K562 (cell line): Measurements from ENCODE around the gene SLC39A7. TPM values are rescaled to one million over a fixed set of nuclear protein-coding genes. Genes with fewer than 3 reads are reported as not detected.

ENCODE experiments used
- ATAC-seq: fragments of 200-7000 bp; cut with Tn5 transposase; 3 replicates; pipeline ENCODE4 v1.9.1; 2020; ENCODE audit warnings: moderate library complexity
- BruUV-seq: library from RNA; stranded (reverse); fragments of 400-500 nt; replicated peaks from 2 replicates; lab custom pipeline; 2021; lab: Mats Ljungman, UMichigan
- CTCF ChIA-PET: fragments of 300-600 bp; formaldehyde crosslinking; extraction: SDS; loops from one replicate; lab custom pipeline; 2021; ENCODE audit warnings: low intra/inter-chr PET ratio; lab: Yijun Ruan, JAX
- POLR2A ChIA-PET: fragments of 300-600, 350-650 bp; sonication (Branson Sonifier 250); formaldehyde crosslinking; extraction: SDS; loops from one replicate; lab custom pipeline; 2021; ENCODE audit warnings: antibody characterized with exemption, inconsistent platforms; lab: Yijun Ruan, JAX
- DNase-seq, 4 experiments: peaks; one replicate each; pipeline versions ENCODE4 v3.0.0 to v3.0.0-alpha.2; 2011 to 2018; ENCODE audit warnings: low spot score in 3 of 4, mixed read lengths in 3 of 4; ENCODE audit errors: extremely low read depth in 1 of 4
- FAIRE-seq: peaks from 2 replicates; lab custom pipeline; 2011; peaks lifted over from hg19 to GRCh38; lab: Jason Lieb, UNC
- H2AFZ ChIP-seq: 2 replicates; pipeline ENCODE4 v1.6.0; 2011; ENCODE audit warnings: low read depth, low read length, control low read depth, inconsistent platforms
- H3K27ac ChIP-seq: fragments of 200-600 bp; 3 replicates; pipeline ENCODE4 v1.8.0; 2011; ENCODE audit warnings: low read depth, mild to moderate bottlenecking, control low read depth, inconsistent platforms, low read length, moderate library complexity, mixed read lengths; ENCODE audit errors: extremely low read depth
- H3K27me3 ChIP-seq, 2 experiments: fragments of 300-600 bp in 1 of 2; 2 replicates in 1 of 2; 3 replicates in 1 of 2; pipeline versions ENCODE4 v1.6.0 to v1.8.0; 2011; ENCODE audit warnings: inconsistent platforms in 2 of 2, low read length in 2 of 2, mild to moderate bottlenecking in 1 of 2, mixed read lengths in 1 of 2, moderate library complexity in 1 of 2; ENCODE audit not compliant: control insufficient read depth in 2 of 2, insufficient read depth in 2 of 2
- H3K36me3 ChIP-seq: fragments of 300-600 bp; 3 replicates; pipeline ENCODE4 v1.8.0; 2011; ENCODE audit warnings: mild to moderate bottlenecking, low read length, inconsistent platforms; ENCODE audit not compliant: control insufficient read depth, insufficient read depth
- H3K4me1 ChIP-seq, 2 experiments: fragments of 200-600 bp in 1 of 2; replicated peaks in 1 of 2; 2 replicates in 1 of 2; 3 replicates in 1 of 2; pipeline versions ENCODE4 v1.5.1 to v1.8.0; 2011; ENCODE audit warnings: inconsistent platforms in 2 of 2, low read length in 2 of 2, mild to moderate bottlenecking in 1 of 2, mixed read lengths in 1 of 2, moderate library complexity in 1 of 2; ENCODE audit not compliant: control insufficient read depth in 2 of 2, insufficient read depth in 2 of 2
- H3K4me2 ChIP-seq: 2 replicates; pipeline ENCODE4 v1.6.1; 2011; ENCODE audit warnings: low read length, control low read depth, inconsistent platforms, mixed read lengths; ENCODE audit not compliant: insufficient read depth
- H3K4me3 ChIP-seq: fragments of 200-600 bp; sonication (generic), shearing (Covaris generic); 2 replicates; pipeline ENCODE4 v1.5.1; 2016; ENCODE audit warnings: control low read depth, inconsistent platforms
- H3K79me2 ChIP-seq: fragments of 200-600 bp; 3 replicates; pipeline ENCODE4 v1.8.0; 2011; ENCODE audit warnings: low read length, inconsistent platforms; ENCODE audit not compliant: control insufficient read depth, insufficient read depth
- H3K9ac ChIP-seq, 2 experiments: 2 replicates each; pipeline versions ENCODE4 v1.6.0 to v1.6.1; 2011; ENCODE audit warnings: low read depth in 2 of 2, low read length in 2 of 2, control low read depth in 1 of 2, inconsistent platforms in 1 of 2, mild to moderate bottlenecking in 1 of 2, mixed read lengths in 1 of 2; ENCODE audit not compliant: insufficient read depth in 1 of 2
- H3K9me1 ChIP-seq: one replicate; pipeline ENCODE4 v1.6.0; 2011; ENCODE audit warnings: inconsistent platforms, mild to moderate bottlenecking, low read length, moderate library complexity; ENCODE audit not compliant: control insufficient read depth, insufficient read depth
- H3K9me3 ChIP-seq: replicated peaks from 2 replicates; pipeline ENCODE4 v1.5.1; 2011; ENCODE audit warnings: low read depth, low read length, inconsistent platforms; ENCODE audit not compliant: control insufficient read depth, insufficient read depth
- H4K20me1 ChIP-seq: replicated peaks from 2 replicates; pipeline ENCODE4 v1.6.1; 2011; ENCODE audit warnings: low read length, inconsistent platforms, mixed read lengths; ENCODE audit not compliant: control insufficient read depth, insufficient read depth
- BRD9 ChIP-seq: fragments of 450-650 bp; IDR thresholded peaks from 2 replicates; pipeline ENCODE4 v1.6.1; 2018; ENCODE audit warnings: low read depth; ENCODE audit not compliant: partially characterized antibody
- L3MBTL2 ChIP-seq: fragments of 450-650 bp; IDR thresholded peaks from 2 replicates; pipeline ENCODE4 v1.6.1; 2016; ENCODE audit warnings: mild to moderate bottlenecking, moderate library complexity
- MYC ChIP-seq, 2 experiments: fragments of 250-450 bp in 1 of 2; sonication (Bioruptor Pico) in 1 of 2; IDR thresholded peaks; 2 replicates each; pipeline versions ENCODE4 v1.5.1 to v1.6.1; 2012 to 2021; ENCODE audit warnings: low read depth in 2 of 2, borderline replicate concordance in 1 of 2, improper control_type of control experiment in 1 of 2, low read length in 1 of 2, mild to moderate bottlenecking in 1 of 2, moderate library complexity in 1 of 2
- PCBP1 ChIP-seq: fragments of 200-400 bp; formaldehyde crosslinking; IDR thresholded peaks from 2 replicates; pipeline ENCODE4 v1.6.1; 2018; ENCODE audit warnings: mild to moderate bottlenecking, low read depth, low read length; ENCODE audit not compliant: poor library complexity, severe bottlenecking
- SIN3B ChIP-seq: fragments of 450-650 bp; IDR thresholded peaks from 2 replicates; pipeline ENCODE4 v1.6.1; 2017; ENCODE audit warnings: low read depth, mild to moderate bottlenecking, moderate library complexity
- STAT5A ChIP-seq: IDR thresholded peaks from 2 replicates; pipeline ENCODE4 v1.6.1; 2012; ENCODE audit warnings: low read length, inconsistent platforms, borderline replicate concordance
- ZBED1 ChIP-seq: IDR thresholded peaks from 2 replicates; pipeline ENCODE4 v1.6.1; 2014
- WGBS: fragments of 100-300 bp; shearing (Covaris generic); methylation state at CpG from one replicate; pipeline ENCODE4 v1.1.6; 2016; ENCODE audit warnings: low coverage, mixed read lengths; ENCODE audit not compliant: insufficient coverage; ENCODE audit errors: missing lambda C conversion rate; 5-methylcytosine and 5-hydroxymethylcytosine counted together
- in situ Hi-C: fragments of 300-500 bp; cut with MboI; formaldehyde crosslinking; loops from 4 replicates; pipeline ENCODE4 v1.15.0; 2018; ENCODE audit warnings: inconsistent platforms, mixed read lengths
- intact Hi-C: fragments of 100-400 bp; cut with micrococcal nuclease; formaldehyde crosslinking; loops from 2 replicates; pipeline ENCODE4 v1.14.2; 2022
- polyA plus RNA-seq, 8 experiments: library from polyadenylated mRNA; depleted of rRNA in 4 of 8; stranded (reverse) in 5 of 8; unstranded in 3 of 8; fragments of >200 nt; fragmentation: Nextera tagmentation in 2 of 8; fragmentation: Illumina TruSeq in 1 of 8; extraction: Ambion mirVana in 2 of 8; extraction: Trizol in 1 of 8; gene quantifications; 2 replicates each; pipeline versions ENCODE4 v1.2.1 to v1.2.3, GENCODE V29; 2011 to 2014; ENCODE audit warnings: inconsistent platforms in 1 of 8, missing spikeins in 1 of 8
- total RNA-seq, 7 experiments: library from RNA; depleted of rRNA in 6 of 7; stranded (reverse); fragments of >200 nt in 6 of 7; fragmentation: Illumina TruSeq in 2 of 7; extraction: Trizol in 2 of 7; gene quantifications; 2 replicates each; pipeline versions ENCODE4 v1.2.1 to v1.2.3, GENCODE V29; 2011 to 2021; ENCODE audit warnings: low replicate concordance in 1 of 7
- TF ChIP-seq, protein P1 (sequence below), 3 experiments: fragments of 200-800 bp in 1 of 3; sonication (Bioruptor generic) in 1 of 3; sonication (generic) in 1 of 3; formaldehyde crosslinking in 1 of 3; IDR thresholded peaks; 2 replicates each; pipeline versions ENCODE4 v1.6.1 to v1.8.0; 2016 to 2022; ENCODE audit warnings: mild to moderate bottlenecking in 2 of 3, missing compliant biosample characterization in 2 of 3, missing genetic modification characterization in 2 of 3, missing genetic modification reagents in 1 of 3
- TF ChIP-seq, protein P2 (sequence below): IDR thresholded peaks from 2 replicates; pipeline ENCODE4 v1.6.1; 2011; ENCODE audit warnings: borderline replicate concordance, low read depth, mild to moderate bottlenecking, moderate library complexity, low read length; ENCODE audit not compliant: insufficient read depth, poor library complexity, severe bottlenecking
- TF ChIP-seq, protein P3 (sequence below), 2 experiments: IDR thresholded peaks; 2 replicates each; pipeline ENCODE4 v1.6.1; 2012; ENCODE audit warnings: improper control_type of control experiment in 2 of 2, low read depth in 2 of 2, low read length in 2 of 2, borderline replicate concordance in 1 of 2
- TF ChIP-seq, protein P4 (sequence below), 2 experiments: fragments of 450-650 bp; IDR thresholded peaks; 2 replicates each; pipeline ENCODE4 v1.6.1; 2016

SLC39A7 gene
- total and polyA plus RNA-seq, 9 of the 15 experiments (the other 6 are each of a cell fraction or from before 2014, with no cell fraction given): 21.7 to 169 (median 121) TPM

DNA sequence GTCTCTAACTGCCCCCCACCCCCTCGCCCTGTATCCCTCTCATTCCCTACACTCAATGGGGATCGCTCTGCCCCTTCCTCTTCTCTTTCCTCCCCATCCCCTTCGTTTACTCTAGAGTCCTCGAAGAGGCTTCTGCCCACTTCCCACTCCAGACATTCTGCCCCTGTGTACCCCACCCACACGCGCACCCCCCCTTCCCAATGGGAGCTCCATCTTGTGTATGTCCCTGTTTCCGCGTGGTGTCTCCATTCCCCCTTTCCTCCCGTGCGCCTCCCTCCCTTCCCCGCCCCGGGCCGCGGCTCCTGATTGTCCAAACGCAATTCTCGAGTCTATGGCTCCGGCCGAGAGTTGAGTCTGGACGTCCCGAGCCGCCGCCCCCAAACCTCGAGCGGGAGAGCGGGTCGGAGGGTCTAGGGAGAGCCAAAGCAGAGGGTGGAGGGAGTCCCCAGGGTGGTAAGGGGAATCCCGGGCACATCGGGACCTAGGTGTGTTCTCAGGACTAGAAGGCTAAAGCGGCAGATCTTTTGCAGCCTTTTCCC is 7.0 kb downstream of the SLC39A7 start:
- under 1% methylated on average over 19 of the region's 29 CpGs for WGBS
- in situ Hi-C loops (no loop called here), intact Hi-C loops (no loop called here)
- POLR2A ChIA-PET: interaction anchor here (0.6 to 1.8 kb wide), 10 partner anchors 8 to 236 kb away, joined by 3 to 8 read pairs (median 4); partner anchors contain the start of genes B3GALT4, RPS18 and VPS52
- peak; percentile 34 for ATAC-seq
- H2AFZ ChIP-seq: peak overlapping the region; percentile 82
- peaks cover 44% of the 10 kb centered on the region for H3K79me2 ChIP-seq
- BruUV-seq: no TSS peak
- FAIRE-seq: no peak
- H3K9me1 ChIP-seq: peaks cover 3% of the 10 kb centered on the region
- H3K27ac ChIP-seq: peak overlapping the region; percentile 95
- H3K4me2 ChIP-seq: peak overlapping the region; percentile 87
- H3K27me3 ChIP-seq: no peaks in the 10 kb centered on the region
- peaks cover 33 to 61% of the 10 kb centered on the region in 2 experiments for H3K4me1 ChIP-seq
- H3K36me3 ChIP-seq: peaks cover 50% of the 10 kb centered on the region
- peak overlapping the region; percentile 90 for H3K4me3 ChIP-seq
- peak overlapping the region; percentile 96 for H3K9ac ChIP-seq
- H3K9me3 ChIP-seq: no peaks in the 10 kb centered on the region
- DNase-seq: peak in 3 of 4 experiments; percentile 46 to 69 (median 62)
- CTCF ChIA-PET: no interaction called here
- peaks cover 6% of the 10 kb centered on the region; the same call in 1 of the 2 replicates for H4K20me1 ChIP-seq
- TF ChIP-seq, protein P1, sequence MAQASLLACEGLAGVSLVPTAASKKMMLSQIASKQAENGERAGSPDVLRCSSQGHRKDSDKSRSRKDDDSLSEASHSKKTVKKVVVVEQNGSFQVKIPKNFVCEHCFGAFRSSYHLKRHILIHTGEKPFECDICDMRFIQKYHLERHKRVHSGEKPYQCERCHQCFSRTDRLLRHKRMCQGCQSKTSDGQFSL (CRISPR knock-in tag; IDR thresholded peaks at IDR 0.05): 0 out of 2 replicates have a peak, but pooled peaks have one; percentile 34
- TF ChIP-seq, protein P1 (tag; IDR thresholded peaks at IDR 0.05): no peak
- TF ChIP-seq MYC (IDR thresholded peaks at IDR 0.05; ENCODE audit: low read depth, low read length) (0 out of 2 replicates have a peak, but pooled peaks have one; percentile 9), MYC (CRISPR knock-in tag; IDR thresholded peaks at IDR 0.05; ENCODE audit: borderline replicate concordance, low read depth) (no peak), STAT5A (no peak), BRD9 (peak; percentile 21), PCBP1 (peak; percentile 22), L3MBTL2 (no peak), ZBED1 (no peak), SIN3B (no peak)
- TF ChIP-seq, protein P2, sequence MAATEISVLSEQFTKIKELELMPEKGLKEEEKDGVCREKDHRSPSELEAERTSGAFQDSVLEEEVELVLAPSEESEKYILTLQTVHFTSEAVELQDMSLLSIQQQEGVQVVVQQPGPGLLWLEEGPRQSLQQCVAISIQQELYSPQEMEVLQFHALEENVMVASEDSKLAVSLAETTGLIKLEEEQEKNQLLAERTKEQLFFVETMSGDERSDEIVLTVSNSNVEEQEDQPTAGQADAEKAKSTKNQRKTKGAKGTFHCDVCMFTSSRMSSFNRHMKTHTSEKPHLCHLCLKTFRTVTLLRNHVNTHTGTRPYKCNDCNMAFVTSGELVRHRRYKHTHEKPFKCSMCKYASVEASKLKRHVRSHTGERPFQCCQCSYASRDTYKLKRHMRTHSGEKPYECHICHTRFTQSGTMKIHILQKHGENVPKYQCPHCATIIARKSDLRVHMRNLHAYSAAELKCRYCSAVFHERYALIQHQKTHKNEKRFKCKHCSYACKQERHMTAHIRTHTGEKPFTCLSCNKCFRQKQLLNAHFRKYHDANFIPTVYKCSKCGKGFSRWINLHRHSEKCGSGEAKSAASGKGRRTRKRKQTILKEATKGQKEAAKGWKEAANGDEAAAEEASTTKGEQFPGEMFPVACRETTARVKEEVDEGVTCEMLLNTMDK: no peak
- TF ChIP-seq, protein P3, sequence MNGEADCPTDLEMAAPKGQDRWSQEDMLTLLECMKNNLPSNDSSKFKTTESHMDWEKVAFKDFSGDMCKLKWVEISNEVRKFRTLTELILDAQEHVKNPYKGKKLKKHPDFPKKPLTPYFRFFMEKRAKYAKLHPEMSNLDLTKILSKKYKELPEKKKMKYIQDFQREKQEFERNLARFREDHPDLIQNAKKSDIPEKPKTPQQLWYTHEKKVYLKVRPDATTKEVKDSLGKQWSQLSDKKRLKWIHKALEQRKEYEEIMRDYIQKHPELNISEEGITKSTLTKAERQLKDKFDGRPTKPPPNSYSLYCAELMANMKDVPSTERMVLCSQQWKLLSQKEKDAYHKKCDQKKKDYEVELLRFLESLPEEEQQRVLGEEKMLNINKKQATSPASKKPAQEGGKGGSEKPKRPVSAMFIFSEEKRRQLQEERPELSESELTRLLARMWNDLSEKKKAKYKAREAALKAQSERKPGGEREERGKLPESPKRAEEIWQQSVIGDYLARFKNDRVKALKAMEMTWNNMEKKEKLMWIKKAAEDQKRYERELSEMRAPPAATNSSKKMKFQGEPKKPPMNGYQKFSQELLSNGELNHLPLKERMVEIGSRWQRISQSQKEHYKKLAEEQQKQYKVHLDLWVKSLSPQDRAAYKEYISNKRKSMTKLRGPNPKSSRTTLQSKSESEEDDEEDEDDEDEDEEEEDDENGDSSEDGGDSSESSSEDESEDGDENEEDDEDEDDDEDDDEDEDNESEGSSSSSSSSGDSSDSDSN (IDR thresholded peaks at IDR 0.05; ENCODE audit: borderline replicate concordance in 1 of 2, low read depth in 2 of 2, low read length in 2 of 2): peak; percentile 81 to 86; a peak in 3 of 4 replicates
- TF ChIP-seq, protein P4, sequence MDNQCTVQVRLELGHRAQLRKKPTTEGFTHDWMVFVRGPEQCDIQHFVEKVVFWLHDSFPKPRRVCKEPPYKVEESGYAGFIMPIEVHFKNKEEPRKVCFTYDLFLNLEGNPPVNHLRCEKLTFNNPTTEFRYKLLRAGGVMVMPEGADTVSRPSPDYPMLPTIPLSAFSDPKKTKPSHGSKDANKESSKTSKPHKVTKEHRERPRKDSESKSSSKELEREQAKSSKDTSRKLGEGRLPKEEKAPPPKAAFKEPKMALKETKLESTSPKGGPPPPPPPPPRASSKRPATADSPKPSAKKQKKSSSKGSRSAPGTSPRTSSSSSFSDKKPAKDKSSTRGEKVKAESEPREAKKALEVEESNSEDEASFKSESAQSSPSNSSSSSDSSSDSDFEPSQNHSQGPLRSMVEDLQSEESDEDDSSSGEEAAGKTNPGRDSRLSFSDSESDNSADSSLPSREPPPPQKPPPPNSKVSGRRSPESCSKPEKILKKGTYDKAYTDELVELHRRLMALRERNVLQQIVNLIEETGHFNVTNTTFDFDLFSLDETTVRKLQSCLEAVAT (IDR thresholded peaks at IDR 0.05): peak in 1 of 2 experiments; percentile 36; a peak in 1 of 4 replicates
